Common myeloid progenitor, CD34-positive (primary cell): ENCODE measurements around the gene FOXP1.
A peak's percentile ranks its signal among the peaks of the same experiment; 100 is the strongest.

Experiments used
- CTCF ChIA-PET: fragments of 350-600 bp; sonication (Branson Sonifier 250); formaldehyde crosslinking; loops from one replicate; lab custom pipeline; 2021; ENCODE audit warnings: antibody characterized with exemption; lab: Charles Lee
- POLR2A ChIA-PET: fragments of 350-600 bp; sonication (Branson Sonifier 250); formaldehyde crosslinking; loops from one replicate; lab custom pipeline; 2021; ENCODE audit warnings: antibody characterized with exemption; lab: Charles Lee
- DNase-seq, 3 donors: peaks; one replicate each; pipeline versions ENCODE4 v3.0.0 to v3.0.0-alpha.2; 2013
- H3K27ac ChIP-seq, 2 experiments: 1 replicate in 1 of 2; 2 replicates in 1 of 2; pipeline ENCODE4 v1.7.0; 2013; ENCODE audit warnings: inconsistent platforms in 2 of 2, low read length in 2 of 2, mild to moderate bottlenecking in 2 of 2, low read depth in 1 of 2, moderate library complexity in 1 of 2; ENCODE audit not compliant: severe bottlenecking in 2 of 2, insufficient read depth in 1 of 2, poor library complexity in 1 of 2
- H3K27me3 ChIP-seq, 5 experiments: replicated peaks in 2 of 5; 1 replicate in 3 of 5; 2 replicates in 2 of 5; pipeline versions ENCODE4 v1.6.1 to v1.7.0; 2013; ENCODE audit warnings: low read length in 4 of 5, mild to moderate bottlenecking in 2 of 5, moderate library complexity in 2 of 5, inconsistent platforms in 1 of 5; ENCODE audit not compliant: insufficient read depth in 5 of 5, control insufficient read depth in 4 of 5
- H3K36me3 ChIP-seq, 4 experiments: 1 replicate in 2 of 4; 2 replicates in 2 of 4; pipeline versions ENCODE4 v1.6.1 to v1.7.0; 2013; ENCODE audit warnings: low read length in 3 of 4, control low read depth in 1 of 4, mild to moderate bottlenecking in 1 of 4; ENCODE audit not compliant: control insufficient read depth in 4 of 4, insufficient read depth in 4 of 4
- H3K4me1 ChIP-seq, 4 experiments: 1 replicate in 3 of 4; 2 replicates in 1 of 4; pipeline versions ENCODE4 v1.6.1 to v1.7.1; 2013; ENCODE audit warnings: low read length in 3 of 4, mild to moderate bottlenecking in 3 of 4, control low read depth in 1 of 4, inconsistent platforms in 1 of 4, moderate library complexity in 1 of 4; ENCODE audit not compliant: control insufficient read depth in 4 of 4, insufficient read depth in 4 of 4; ENCODE audit errors: control extremely low read depth in 1 of 4
- H3K4me3 ChIP-seq, 7 experiments: 1 replicate in 4 of 7; 2 replicates in 3 of 7; pipeline versions ENCODE4 v1.5.1 to v1.7.0; 2013; ENCODE audit warnings: mild to moderate bottlenecking in 7 of 7, low read length in 6 of 7, moderate library complexity in 6 of 7, inconsistent platforms in 2 of 7, low read depth in 2 of 7, control low read depth in 1 of 7; ENCODE audit not compliant: insufficient read depth in 4 of 7, control insufficient read depth in 1 of 7; ENCODE audit errors: extremely low read depth in 1 of 7
- H3K9me3 ChIP-seq, 5 experiments: 1 replicate in 4 of 5; 2 replicates in 1 of 5; pipeline versions ENCODE4 v1.6.1 to v1.7.1; 2013; ENCODE audit warnings: low read length in 4 of 5, mild to moderate bottlenecking in 2 of 5, inconsistent platforms in 1 of 5, low read depth in 1 of 5, moderate library complexity in 1 of 5; ENCODE audit not compliant: control insufficient read depth in 4 of 5, insufficient read depth in 2 of 5; ENCODE audit errors: control extremely low read depth in 1 of 5
- WGBS: methylation state at CpG from one replicate; pipeline ENCODE4 v1.1.5; 2013; ENCODE audit not compliant: insufficient coverage; 5-methylcytosine and 5-hydroxymethylcytosine counted together

FOXP1 gene

GRCh38 chr3:71117572-71118247, 465.8 kb downstream of the FOXP1 start:
- Histone ChIP-seq H3K4me3 (no peak overlapping the region), H3K27me3 (no peaks in the 10 kb centered on the region), H3K9me3 (no peaks in the 10 kb centered on the region), H3K36me3 (peaks cover 3 to 8% (median 7%) of the 10 kb centered on the region in 4 experiments), H3K27ac (no peak overlapping the region), H3K4me1 (peaks cover 0 to 6% (median 0%) of the 10 kb centered on the region in 4 experiments)
- POLR2A ChIA-PET = no interaction called here
- peak in 1 of 3 donors; percentile 31 for DNase-seq
- CTCF ChIA-PET = interaction anchor here (0.7 to 1.3 kb wide), 5 partner anchors 11 to 41 kb away, joined by 3 to 5 read pairs (median 3); no protein-coding TSS in a partner anchor
- 98% methylated on average over 6 of the region's 7 CpGs for WGBS

DNA sequence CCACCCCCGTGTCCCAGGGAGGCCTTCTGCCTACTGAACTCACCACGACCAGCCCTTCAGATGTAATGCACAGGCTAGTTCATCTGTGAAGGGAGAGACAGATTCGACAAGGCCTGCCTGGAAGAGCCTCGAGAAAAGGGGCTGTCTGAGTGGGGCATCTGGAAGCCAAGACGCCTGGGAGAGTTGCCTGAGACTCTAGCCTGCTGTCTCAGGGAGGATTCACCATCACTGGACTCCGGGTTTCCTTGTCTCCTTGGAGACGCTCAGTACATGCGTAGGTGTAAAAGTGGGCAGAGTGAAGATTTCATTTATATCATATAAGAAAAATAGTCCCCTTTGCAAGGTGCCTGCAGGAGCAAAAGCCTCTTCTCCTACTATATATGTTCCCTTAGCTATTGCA, 468.9 kb downstream of the FOXP1 start:
- CTCF ChIA-PET = no interaction called here
- peaks cover 0 to 6% (median 0%) of the 10 kb centered on the region in 4 experiments for H3K4me1 ChIP-seq
- no peaks in the 10 kb centered on the region for H3K27me3 ChIP-seq
- no peak overlapping the region for H3K27ac ChIP-seq
- 99% methylated on average over 5 of the region's 8 CpGs for WGBS
- peaks cover 9 to 35% (median 24%) of the 10 kb centered on the region in 4 experiments for H3K36me3 ChIP-seq
- no peak overlapping the region for H3K4me3 ChIP-seq
- POLR2A ChIA-PET = no interaction called here
- DNase-seq = no peak
- H3K9me3 ChIP-seq = no peaks in the 10 kb centered on the region

DNA sequence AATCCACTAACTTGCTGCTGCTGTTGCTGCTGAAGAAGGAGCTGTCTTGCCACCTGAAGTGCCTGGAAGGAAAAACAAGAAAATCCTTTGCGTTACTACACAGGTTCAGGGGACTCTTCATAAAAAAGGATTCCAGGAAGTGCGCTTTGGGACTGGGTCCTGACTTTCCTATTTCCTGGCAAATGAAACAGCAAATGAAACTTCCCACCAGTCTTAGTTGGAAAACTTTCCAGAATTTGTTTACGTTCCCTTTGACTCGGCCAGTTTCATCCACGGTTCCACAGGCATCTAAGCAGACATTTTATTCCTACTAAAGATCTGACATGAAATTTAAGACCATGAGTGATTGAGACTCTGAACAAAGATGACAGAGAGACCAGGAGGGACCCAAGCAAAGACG, 471.0 kb downstream of the FOXP1 start:
- DNase-seq = no peak
- 100% methylated on average over 4 of the region's 6 CpGs for WGBS
- Histone ChIP-seq H3K4me3 (no peak overlapping the region), H3K4me1 (peaks cover 0 to 2% (median 0%) of the 10 kb centered on the region in 4 experiments), H3K9me3 (no peaks in the 10 kb centered on the region), H3K27ac (no peak overlapping the region), H3K36me3 (peaks cover 9 to 42% (median 24%) of the 10 kb centered on the region in 4 experiments), H3K27me3 (no peaks in the 10 kb centered on the region)
- ChIA-PET CTCF (no interaction called here), POLR2A (no interaction called here)

DNA sequence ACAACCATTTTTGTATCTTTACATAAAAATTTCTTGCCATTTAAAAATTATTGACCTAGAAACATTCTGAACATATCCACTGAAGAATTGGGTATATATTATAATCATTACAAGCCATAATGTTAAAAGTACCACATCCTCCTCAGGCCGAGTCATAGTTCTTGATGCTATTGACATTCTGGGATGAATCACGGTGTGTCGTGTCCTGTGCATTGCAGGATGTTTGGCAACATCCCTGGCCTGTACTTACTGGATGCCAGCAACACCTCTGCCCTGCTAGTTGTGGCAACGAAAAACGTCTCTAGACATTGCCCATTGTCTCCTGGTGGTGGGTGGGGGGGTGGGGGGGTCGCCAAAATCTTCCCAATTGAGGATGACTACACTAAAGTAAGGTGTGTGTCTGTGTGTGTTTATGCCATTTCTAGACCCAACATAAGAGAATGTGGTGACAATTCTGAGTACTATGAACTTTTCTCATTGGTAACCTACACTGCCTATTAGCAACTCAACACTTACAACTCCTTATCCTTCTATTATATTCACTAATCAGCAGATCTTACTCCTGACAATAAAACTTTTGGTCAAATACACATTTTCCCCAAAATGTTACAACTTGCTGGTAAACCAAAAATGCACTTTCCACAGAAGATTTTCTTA, 471.6 kb downstream of the FOXP1 start:
- H3K27me3 ChIP-seq = no peaks in the 10 kb centered on the region
- ChIA-PET CTCF (no interaction called here), POLR2A (no interaction called here)
- H3K4me1 ChIP-seq = no peaks in the 10 kb centered on the region
- H3K36me3 ChIP-seq = peaks cover 10 to 42% (median 25%) of the 10 kb centered on the region in 4 experiments
- no peaks in the 10 kb centered on the region for H3K9me3 ChIP-seq
- 100% methylated on average over 2 of the region's 6 CpGs for WGBS
- H3K27ac ChIP-seq = no peak overlapping the region
- no peak overlapping the region for H3K4me3 ChIP-seq
- no peak for DNase-seq

DNA sequence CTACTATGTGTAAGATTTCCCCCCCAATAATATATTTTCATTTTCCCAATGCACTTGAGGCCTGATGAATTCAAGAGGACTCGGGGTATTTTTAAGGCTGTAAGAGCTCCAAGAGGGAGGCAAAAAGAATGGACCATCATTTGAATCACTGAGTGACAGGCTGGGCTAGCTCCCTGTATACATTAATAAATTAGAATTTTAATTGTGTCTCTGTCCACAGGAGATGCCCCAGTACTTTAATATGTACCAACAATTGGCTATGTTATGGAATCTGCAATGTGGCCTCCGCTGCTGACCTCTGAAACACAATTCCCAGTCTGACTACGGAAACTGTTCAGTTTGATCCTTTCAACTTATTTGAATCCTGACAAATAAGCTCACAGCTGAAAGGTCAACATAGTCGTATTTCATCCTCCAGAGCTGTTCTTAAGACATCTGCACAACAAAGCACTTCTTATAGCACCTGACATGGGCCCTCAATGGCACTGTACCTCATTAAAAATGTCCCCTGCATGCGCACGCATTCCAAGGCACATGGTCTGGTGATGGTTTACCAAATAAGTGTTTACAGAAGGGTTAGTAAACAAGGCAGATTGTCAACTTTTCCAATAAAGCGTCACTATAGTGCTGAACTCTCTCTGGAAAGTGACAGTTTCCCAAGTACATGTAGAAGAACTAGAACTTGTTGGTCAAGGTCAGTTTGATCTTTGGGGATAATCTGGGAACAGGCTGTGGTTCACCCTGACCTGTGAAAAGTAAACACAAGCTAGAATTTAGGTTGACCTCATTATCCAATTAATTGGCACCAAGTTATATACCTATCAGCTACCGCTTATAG, 472.9 kb downstream of the FOXP1 start:
- no peaks in the 10 kb centered on the region for H3K27me3 ChIP-seq
- WGBS = 94% methylated on average over 7 of the region's 8 CpGs
- ChIA-PET CTCF (interaction anchor here (1.1 kb wide), 1 partner anchor 8 kb away, joined by 5 read pairs; no protein-coding TSS in a partner anchor), POLR2A (no interaction called here)
- peaks cover 10 to 40% (median 26%) of the 10 kb centered on the region in 4 experiments for H3K36me3 ChIP-seq
- no peak overlapping the region for H3K4me3 ChIP-seq
- no peak for DNase-seq
- H3K9me3 ChIP-seq = no peaks in the 10 kb centered on the region
- no peaks in the 10 kb centered on the region for H3K4me1 ChIP-seq
- H3K27ac ChIP-seq = no peak overlapping the region

GRCh38 chr3:71109977-71110285, 473.6 kb downstream of the FOXP1 start:
- no peak for DNase-seq
- H3K27me3 ChIP-seq = no peaks in the 10 kb centered on the region
- no peak overlapping the region for H3K4me3 ChIP-seq
- ChIA-PET CTCF (interaction anchor here (1.1 kb wide), 1 partner anchor 9 kb away, joined by 5 read pairs; no protein-coding TSS in a partner anchor), POLR2A (no interaction called here)
- peaks cover 10 to 42% (median 29%) of the 10 kb centered on the region in 4 experiments for H3K36me3 ChIP-seq
- no peaks in the 10 kb centered on the region for H3K4me1 ChIP-seq
- H3K9me3 ChIP-seq = no peaks in the 10 kb centered on the region
- WGBS = 67% methylated on average over 1 of the region's 3 CpGs
- H3K27ac ChIP-seq = no peak overlapping the region
